ENCODE measurements around the gene KIF15.
"Not testable (repeated sequence)": the region's sequence is repeated elsewhere in the genome, so short reads cannot be mapped to it uniquely, and the experiment has no call there.

The KIF15 gene

GRCh38 chr3:44821206-44821605 is 59.6 kb downstream of the KIF15 start:
- not testable (repeated sequence) for DNase-seq (ENCODE audit: low read depth)

DNA sequence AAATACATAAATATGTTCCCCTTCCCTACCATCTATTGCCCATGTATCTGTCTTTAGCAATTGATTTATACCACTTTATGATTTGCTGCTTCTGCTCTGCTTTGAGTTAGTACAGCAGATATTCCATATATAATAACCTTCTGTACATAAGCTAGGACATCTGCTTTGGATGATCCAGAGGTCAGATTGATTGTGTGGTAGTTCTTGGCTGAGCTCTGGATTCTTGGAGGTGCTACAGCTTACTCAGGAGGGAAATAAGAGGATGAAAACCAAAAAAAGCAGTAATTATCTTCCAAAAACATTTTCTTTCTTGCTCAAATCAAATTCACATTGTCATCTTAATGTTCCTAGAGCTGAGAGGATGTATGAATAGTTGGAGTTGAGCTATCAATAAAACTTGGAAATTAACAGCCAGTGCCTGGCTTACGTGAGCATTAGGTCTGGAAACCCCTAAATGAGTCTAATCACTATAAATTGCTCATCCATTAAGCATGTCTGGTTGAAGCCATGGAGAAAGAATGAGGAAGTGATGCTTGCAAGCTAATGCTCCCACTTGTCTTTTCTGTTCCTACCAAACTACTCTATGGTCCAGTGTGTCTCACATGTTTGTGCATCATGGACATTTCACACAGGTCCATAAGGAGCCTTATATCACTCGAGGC is 63.8 kb downstream of the KIF15 start:
- no peak for DNase-seq (ENCODE audit: low read depth)

GRCh38 chr3:44827196-44827595 is 65.6 kb downstream of the KIF15 start:
- DNase-seq (ENCODE audit: low read depth): no peak

DNA sequence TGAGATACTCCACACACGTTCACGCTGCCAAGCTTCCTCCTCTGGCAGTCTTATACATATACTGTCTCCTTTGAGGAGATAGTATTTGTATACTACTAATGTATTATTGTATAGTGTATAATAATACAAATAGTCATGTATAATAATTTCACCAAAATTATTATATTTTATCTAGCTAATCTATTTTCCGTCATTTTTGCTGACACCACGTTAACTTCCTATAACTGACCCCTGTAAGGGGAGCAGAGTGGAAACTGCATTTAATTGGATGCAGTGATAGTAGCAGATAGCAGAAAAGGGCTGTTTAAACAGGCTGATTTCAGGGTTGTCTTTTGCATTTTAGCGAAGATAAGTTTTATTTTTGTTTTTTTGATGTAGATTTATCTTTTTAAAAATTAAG is 69.6 kb downstream of the KIF15 start:
- no peak for DNase-seq (ENCODE audit: low read depth)

GRCh38 chr3:44832032-44832431 is 70.4 kb downstream of the KIF15 start:
- DNase-seq (ENCODE audit: low read depth): no peak

DNA sequence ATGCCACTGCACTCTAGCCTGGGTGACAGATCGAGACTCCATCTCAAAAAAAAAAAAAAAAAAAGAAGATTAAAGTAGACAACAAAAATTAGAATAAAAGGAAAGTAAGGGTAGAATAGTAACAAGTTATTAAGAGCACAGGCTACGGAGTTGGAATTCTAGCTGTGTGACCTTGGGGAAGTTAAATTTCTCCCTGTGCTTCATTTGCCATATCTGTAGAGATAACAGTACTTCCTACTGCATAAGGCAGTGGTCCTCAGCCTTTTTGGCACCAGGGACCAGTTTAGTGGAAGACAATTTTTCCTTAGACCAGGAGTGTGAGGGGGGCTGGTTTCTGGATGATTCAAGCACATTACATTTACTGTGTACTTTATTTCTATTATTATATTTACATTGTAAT is 71.4 kb downstream of the KIF15 start:
- no peak for DNase-seq (ENCODE audit: low read depth)

- DNase-seq (ENCODE audit: low read depth): no peak
These were observed 71.8 kb downstream of the KIF15 start for GRCh38 chr3:44833394-44833793.

GRCh38 chr3:44835684-44836083 is 74.1 kb downstream of the KIF15 start:
- DNase-seq (ENCODE audit: low read depth): no peak

DNA sequence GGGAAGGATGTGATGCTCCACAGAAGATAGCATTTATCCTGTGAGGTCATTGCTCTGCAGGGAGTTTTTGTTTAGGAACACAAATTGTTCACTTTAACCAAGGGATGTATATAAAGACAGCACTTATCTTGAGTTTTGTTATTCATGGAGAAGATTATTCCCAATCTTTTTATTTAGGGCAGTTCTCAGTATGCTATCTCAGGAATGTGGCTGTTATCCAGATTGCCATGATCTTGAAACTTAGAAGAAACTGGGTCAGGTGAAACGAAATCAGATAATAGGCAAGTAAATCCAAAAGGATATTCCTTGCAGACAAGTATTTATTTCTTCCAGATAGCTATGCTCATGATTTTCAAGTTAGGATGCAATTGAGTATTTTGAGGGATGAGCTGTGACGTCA is 80.8 kb downstream of the KIF15 start:
- no peak for DNase-seq (ENCODE audit: low read depth)

- DNase-seq (ENCODE audit: low read depth): no peak
These were observed 84.2 kb downstream of the KIF15 start for GRCh38 chr3:44845528-44846520.

DNA sequence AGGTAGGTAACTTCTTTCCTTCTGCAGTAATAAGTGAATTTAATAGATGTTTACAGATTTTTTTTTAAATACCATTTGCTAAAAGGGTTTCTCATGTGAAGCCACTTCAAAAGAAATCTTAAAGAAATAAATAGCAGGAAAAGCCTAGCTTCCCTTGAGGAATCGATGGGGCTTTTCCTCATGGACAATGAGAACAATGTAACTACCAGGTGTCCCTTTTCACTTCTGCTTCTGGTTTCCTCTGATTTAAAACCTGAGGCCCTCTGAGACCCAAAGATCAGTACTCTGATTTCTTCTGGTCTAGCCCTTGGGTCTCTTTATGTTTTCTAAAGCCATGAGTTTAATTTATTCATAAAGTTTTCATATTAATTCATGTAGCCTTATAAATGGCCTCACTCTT is 87.0 kb downstream of the KIF15 start:
- no peak for DNase-seq (ENCODE audit: low read depth)

DNA sequence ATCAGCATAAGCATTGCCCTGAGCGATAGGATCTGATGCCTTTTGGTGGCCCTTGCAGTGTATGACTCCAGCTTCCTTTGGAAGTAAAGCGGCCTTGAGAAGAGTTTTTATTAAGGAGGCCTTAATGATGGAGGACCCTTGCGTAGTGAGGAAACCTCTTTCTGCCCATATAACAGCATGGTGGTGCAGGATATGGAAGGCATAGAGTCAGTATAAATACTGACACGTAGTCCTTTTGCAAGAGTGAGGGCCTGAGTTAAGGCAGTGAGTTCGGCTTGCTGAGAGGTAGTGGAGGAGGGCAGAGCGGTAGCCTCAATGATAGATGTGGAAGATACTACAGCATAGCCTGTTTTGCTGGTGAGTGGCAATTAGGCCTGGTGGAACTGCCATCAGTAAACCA is 95.1 kb downstream of the KIF15 start:
- not testable (repeated sequence) for DNase-seq (ENCODE audit: low read depth)

DNA sequence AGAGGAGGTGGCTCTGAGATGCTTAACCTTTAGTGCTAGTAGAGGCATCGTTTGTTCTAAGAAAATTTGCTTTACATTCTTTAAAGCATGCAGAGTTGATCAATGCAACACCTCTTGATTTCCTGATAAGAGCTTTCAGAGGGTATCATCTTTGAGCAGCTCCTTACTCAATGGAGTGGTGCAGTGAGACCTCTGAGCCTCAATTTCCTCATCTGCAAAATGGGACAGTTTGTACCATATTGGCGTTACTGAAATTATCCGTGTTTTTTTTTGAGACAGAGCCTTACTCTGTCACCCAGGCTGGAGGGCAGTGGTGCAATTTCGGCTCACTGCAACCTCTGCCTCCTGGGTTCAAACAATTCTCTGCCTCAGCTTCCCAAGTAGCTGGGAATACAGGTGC is 98.5 kb downstream of the KIF15 start:
- no peak for DNase-seq (ENCODE audit: low read depth)

DNA sequence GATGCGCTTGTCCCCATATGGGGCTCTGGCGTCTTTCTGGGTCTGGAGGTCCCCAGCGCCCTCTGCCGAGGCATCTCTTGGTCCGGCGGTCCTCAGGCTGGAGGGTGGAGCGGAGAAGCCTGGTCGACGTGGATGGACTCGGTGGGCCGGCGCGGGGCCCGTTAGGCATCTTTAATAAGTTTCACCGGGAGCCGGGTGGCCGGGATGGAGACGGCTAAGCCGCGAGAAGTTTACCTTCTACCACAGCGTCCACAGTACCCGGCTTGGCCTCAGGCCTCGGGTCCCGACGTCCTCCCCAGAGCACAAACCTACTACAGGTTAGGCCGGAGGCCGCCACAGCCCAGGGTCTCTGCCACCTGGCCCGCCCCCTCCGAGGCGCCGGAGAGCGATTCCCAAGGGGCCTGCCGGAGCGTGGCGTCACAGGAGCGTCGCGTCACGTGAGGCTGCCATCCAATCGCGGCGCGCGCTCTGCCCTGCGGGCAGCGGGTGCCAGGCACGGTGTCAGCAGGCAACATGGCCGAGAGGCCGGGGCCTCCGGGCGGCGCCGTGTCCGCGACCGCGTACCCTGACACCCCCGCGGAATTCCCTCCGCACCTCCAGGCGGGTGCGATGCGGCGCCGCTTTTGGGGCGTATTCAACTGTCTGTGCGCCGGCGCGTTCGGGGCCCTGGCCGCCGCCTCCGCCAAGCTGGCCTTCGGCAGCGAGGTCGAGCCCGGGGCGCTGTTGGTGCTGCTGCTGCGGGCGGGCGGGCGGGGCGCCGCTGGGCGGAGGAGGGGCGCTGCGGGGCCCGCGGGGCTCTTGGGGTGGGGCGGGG is 100.0 kb downstream of the KIF15 start, which contains the start of gene TMEM42:
TSS of gene TMEM42 (plus strand) at position 501 of the 814 bp plus-strand sequence. CDS start at position 514, 13 bp downstream.
- peak; percentile 83 for DNase-seq (ENCODE audit: low read depth)

DNA sequence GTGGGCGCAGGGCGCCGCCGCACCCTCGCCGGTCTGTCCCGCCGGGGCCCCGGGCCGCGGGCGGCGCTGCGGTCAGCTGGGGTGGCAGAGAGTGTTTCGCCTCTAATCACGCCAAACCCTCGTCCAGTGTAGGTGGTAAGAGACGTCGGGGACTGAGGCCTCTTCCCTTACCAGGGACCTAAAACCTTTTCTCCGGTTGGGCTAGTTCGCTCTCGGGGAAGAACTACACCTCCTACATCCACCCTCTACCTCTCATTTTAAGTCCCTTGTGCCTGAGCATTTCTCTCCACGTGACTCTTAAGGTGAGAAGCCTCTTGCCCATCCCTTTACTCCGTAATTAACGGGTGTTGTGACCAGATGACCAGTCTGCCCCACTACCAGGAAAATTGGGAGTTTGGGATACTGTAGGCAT is 100.6 kb downstream of the KIF15 start:
- DNase-seq (ENCODE audit: low read depth): peak; percentile 14

- no peak for DNase-seq (ENCODE audit: low read depth)
These were observed 103.9 kb downstream of the KIF15 start for GRCh38 chr3:44865272-44866035.

DNA sequence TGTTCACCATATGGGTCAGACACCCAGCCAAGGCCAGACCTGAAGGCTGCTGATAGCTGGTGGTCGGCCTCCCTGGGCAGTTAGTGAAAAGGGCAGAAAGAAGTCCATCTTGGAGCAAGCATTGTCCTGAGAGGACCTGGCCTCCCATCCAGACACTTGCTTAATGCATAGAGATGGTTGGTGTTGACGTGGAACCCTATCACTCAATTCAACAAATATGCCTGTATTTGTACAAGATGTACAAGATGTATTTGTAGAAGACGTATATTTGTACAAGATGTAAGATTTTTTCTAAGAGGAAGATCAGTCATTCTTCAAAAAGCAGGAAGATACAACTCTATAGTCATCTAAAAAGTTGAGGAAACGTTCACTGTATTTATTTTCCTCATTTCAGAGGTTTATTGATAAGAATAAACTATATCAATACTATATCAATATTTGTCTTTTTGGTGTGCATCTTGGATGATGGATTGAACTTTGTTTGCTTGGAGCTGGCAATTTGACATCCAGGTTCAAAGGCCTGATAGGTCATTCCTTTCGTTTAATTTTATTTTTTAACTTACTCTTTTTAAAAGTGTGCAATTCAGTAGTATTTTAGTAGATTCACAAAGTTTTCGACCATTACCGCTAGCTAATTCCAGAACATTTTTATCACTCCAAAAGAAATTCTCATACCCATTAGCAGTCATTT is 106.0 kb downstream of the KIF15 start:
- no peak for DNase-seq (ENCODE audit: low read depth)

DNA sequence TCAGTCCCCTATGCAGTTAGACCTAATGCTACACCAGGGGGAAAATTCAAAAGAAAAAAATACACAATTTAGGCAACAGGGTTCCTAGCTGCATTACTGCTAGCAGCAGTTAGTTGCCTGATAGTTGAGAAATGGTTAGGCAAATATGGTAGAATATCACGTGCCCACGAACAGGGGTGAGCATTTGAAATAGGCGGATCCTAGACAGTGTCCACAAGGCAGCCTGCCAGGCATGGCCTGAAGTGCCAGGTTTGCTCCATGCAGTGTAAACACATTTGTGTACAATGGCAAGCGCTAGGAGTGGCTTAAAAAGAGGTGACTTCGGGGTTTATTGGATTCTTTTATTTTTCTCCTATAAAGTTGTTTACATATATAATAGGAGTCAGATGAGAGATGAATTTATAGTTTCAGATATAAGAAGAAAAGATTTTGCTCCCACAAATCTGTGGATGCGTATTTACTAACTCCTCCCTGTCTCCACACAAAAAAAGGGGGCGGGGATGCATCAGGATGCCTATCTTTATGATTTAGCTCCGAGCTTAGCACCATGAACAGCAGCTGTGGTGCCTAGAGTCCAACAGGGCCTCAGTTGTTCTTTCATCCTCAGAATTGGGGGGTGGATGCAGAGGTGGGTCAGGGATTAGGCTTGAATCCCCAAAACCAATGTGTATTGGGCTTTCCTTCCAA is 108.9 kb downstream of the KIF15 start:
- no peak for DNase-seq (ENCODE audit: low read depth)

DNA sequence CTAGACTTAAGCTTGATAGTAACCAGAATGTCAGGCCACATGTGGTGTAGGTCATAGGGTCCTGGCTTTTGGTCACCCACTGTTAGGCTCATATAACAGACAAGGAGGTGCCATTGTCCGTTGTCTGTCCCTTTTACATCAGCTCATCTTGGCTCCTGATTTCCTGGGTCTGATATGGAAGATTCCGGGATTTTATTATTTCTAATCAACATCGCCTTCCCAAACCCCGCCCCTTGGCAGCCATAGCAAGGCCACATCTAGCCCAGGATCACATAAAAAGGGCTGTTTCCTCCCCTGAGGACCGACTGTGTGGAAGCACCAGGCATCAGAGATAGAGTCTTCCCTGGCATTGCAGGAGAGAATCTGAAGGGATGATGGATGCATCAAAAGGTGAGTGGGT is 112.7 kb downstream of the KIF15 start, which contains the start of gene TGM4:
TSS of gene TGM4 (plus strand) at position 301 of the 400 bp plus-strand sequence. CDS start at position 372, 71 bp downstream.
- DNase-seq (ENCODE audit: low read depth): no peak

DNA sequence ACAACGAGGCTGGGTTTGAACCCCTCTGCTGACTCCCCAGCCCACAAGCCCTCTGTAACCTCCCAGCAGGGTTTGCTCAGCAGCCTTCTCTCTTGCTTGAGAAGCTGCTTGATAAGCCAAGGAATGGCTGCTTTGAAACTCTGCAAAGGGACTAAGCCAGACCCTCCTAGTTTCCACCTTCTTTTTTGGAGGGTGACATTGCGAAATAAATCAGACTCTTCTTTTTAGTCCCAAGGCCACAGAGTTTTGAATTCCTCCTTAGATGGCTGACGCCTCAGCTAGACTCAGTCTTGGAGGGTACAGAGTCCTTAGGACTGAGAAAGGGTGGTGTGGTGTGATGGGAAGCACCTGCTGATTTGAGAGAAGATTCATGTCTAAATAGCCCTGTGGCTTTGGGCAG is 114.0 kb downstream of the KIF15 start:
- no peak for DNase-seq (ENCODE audit: low read depth)

Measured in activated T-cell treated with anti-CD3 and anti-CD28 coated beads for 1 hour (primary cell).